Esophagus squamous epithelium (tissue), 5 donors: ENCODE results near the gene CCDC82. TPM values are rescaled to one million over a fixed set of nuclear protein-coding genes. Genes with fewer than 3 reads are reported as not detected.

Experiments
- DNase-seq: peaks from one replicate; lab custom pipeline; 2025; lab: John Stamatoyannopoulos, UW
- H3K27ac ChIP-seq, 4 donors: fragments of 200-600 bp; sonication (generic); one replicate each; pipeline ENCODE4 v1.5.1; 2016 to 2019; ENCODE audit warnings: mild to moderate bottlenecking in 1 of 4
- H3K27me3 ChIP-seq, 4 donors: fragments of 200-600 bp; sonication (generic); 1 replicate in 3 of 4; 2 replicates in 1 of 4; pipeline versions ENCODE4 v1.5.1 to v1.6.0; 2017 to 2021; ENCODE audit warnings: antibody characterized with exemption in 1 of 4
- H3K36me3 ChIP-seq, 3 donors: fragments of 200-600 bp; sonication (generic); one replicate each; pipeline ENCODE4 v1.5.1; 2016 to 2019
- H3K4me1 ChIP-seq, 3 donors: fragments of 200-600 bp; sonication (generic); one replicate each; pipeline ENCODE4 v1.5.1; 2017 to 2019
- H3K4me3 ChIP-seq, 4 donors: fragments of 200-600 bp; sonication (generic); 1 replicate in 3 of 4; 2 replicates in 1 of 4; pipeline ENCODE4 v1.5.1; 2016 to 2019; ENCODE audit warnings: mild to moderate bottlenecking in 2 of 4, moderate library complexity in 1 of 4
- H3K9me3 ChIP-seq, 3 donors: fragments of 200-600 bp; sonication (generic); one replicate each; pipeline ENCODE4 v1.5.1; 2016 to 2019
- CTCF ChIP-seq, 6 experiments: fragments of 450-650 bp in 4 of 6; fragments of 200-600 bp in 2 of 6; sonication (generic) in 2 of 6; IDR thresholded peaks; one replicate each; pipeline ENCODE4 v1.5.1; 2016 to 2019; ENCODE audit warnings: antibody characterized with exemption in 6 of 6, mild to moderate bottlenecking in 4 of 6, moderate library complexity in 4 of 6
- POLR2A ChIP-seq, 4 donors: fragments of 450-650 bp; IDR thresholded peaks; one replicate each; pipeline ENCODE4 v1.6.1; 2017; ENCODE audit warnings: antibody characterized with exemption in 4 of 4, mild to moderate bottlenecking in 4 of 4, moderate library complexity in 3 of 4
- WGBS, 2 donors: methylation state at CpG; one replicate each; pipeline ENCODE4 v1.1.5; 2018; 5-methylcytosine and 5-hydroxymethylcytosine counted together
- intact Hi-C: fragments of 100-400 bp; cut with DNase I; formaldehyde crosslinking; loops from one replicate; pipeline ENCODE4 v1.15.0; 2022
- total RNA-seq, 4 donors: library from RNA; depleted of rRNA; stranded (reverse); fragments of >200 nt; gene quantifications; one replicate each; pipeline ENCODE4 v1.1.0, GENCODE V29; 2016
- donor health status: DM: yes; HTN: yes; CAD: no.

The CCDC82 gene
- total RNA-seq, 4 donors from 2014 or later, result 8.8 to 18.7 (median 10.0) TPM

GRCh38 chr11:96324912-96325311, 64.8 kb downstream of the CCDC82 start:
- H3K9me3 ChIP-seq, result no peaks in the 10 kb centered on the region
- no peak for DNase-seq
- H3K36me3 ChIP-seq, result peaks cover 0 to 10% (median 0%) of the 10 kb centered on the region in 3 donors
- WGBS, 2 donors, result 25 to 36% methylated on average over 1 of the region's 1 CpG
- no peak overlapping the region for H3K27ac ChIP-seq
- intact Hi-C loops, result no loop called here
- H3K27me3 ChIP-seq, result no peaks in the 10 kb centered on the region
- no peak overlapping the region for H3K4me3 ChIP-seq
- TF ChIP-seq CTCF (IDR thresholded peaks at IDR 0.05) (no peak), POLR2A (IDR thresholded peaks at IDR 0.05) (no peak)
- peaks cover 0 to 39% (median 3%) of the 10 kb centered on the region in 3 donors for H3K4me1 ChIP-seq

GRCh38 chr11:96323642-96323985, 66.1 kb downstream of the CCDC82 start:
- no peak for DNase-seq
- Histone ChIP-seq H3K36me3 (peaks cover 0 to 10% (median 0%) of the 10 kb centered on the region in 3 donors), H3K9me3 (no peaks in the 10 kb centered on the region), H3K4me1 (peaks cover 0 to 32% (median 3%) of the 10 kb centered on the region in 3 donors), H3K27me3 (no peaks in the 10 kb centered on the region), H3K27ac (no peak overlapping the region), H3K4me3 (no peak overlapping the region)
- TF ChIP-seq POLR2A (IDR thresholded peaks at IDR 0.05), result no peak
- no peak for TF ChIP-seq CTCF (IDR thresholded peaks at IDR 0.05)
- WGBS, 2 donors, result 90 to 91% methylated on average over 6 of the region's 6 CpGs
- intact Hi-C loops, result no loop called here

- DNase-seq, result no peak
- H3K9me3 ChIP-seq, result no peaks in the 10 kb centered on the region
- no peaks in the 10 kb centered on the region for H3K27me3 ChIP-seq
- intact Hi-C loops, result no loop called here
- peaks cover 0 to 10% (median 0%) of the 10 kb centered on the region in 3 donors for H3K36me3 ChIP-seq
- no peak for TF ChIP-seq CTCF (IDR thresholded peaks at IDR 0.05)
- TF ChIP-seq POLR2A (IDR thresholded peaks at IDR 0.05), result no peak
- 93 to 94% methylated on average over 10 of the region's 10 CpGs for WGBS, 2 donors
- no peak overlapping the region for H3K4me3 ChIP-seq
- H3K27ac ChIP-seq, result no peak overlapping the region
- H3K4me1 ChIP-seq, result peaks cover 0 to 35% (median 3%) of the 10 kb centered on the region in 3 donors
Observed at GRCh38 chr11:96322775-96323641, 66.7 kb downstream of the CCDC82 start.

GRCh38 chr11:96321091-96321490, 68.6 kb downstream of the CCDC82 start:
- intact Hi-C loops, result no loop called here
- Histone ChIP-seq H3K36me3 (peaks cover 0 to 10% (median 0%) of the 10 kb centered on the region in 3 donors), H3K4me1 (peaks cover 10 to 50% (median 15%) of the 10 kb centered on the region in 3 donors), H3K27ac (no peak overlapping the region), H3K27me3 (no peaks in the 10 kb centered on the region), H3K4me3 (no peak overlapping the region), H3K9me3 (no peaks in the 10 kb centered on the region)
- no peak for DNase-seq
- WGBS, 2 donors, result 89 to 94% methylated on average over 5 of the region's 5 CpGs
- TF ChIP-seq POLR2A (IDR thresholded peaks at IDR 0.05) (no peak), CTCF (IDR thresholded peaks at IDR 0.05) (no peak)

GRCh38 chr11:96319898-96320656, 69.6 kb downstream of the CCDC82 start:
- WGBS, 2 donors, result 91 to 96% methylated on average over 2 of the region's 2 CpGs
- Histone ChIP-seq H3K9me3 (no peaks in the 10 kb centered on the region), H3K4me3 (no peak overlapping the region), H3K27ac (no peak overlapping the region), H3K36me3 (peaks cover 0 to 10% (median 0%) of the 10 kb centered on the region in 3 donors), H3K4me1 (peaks cover 17 to 50% (median 19%) of the 10 kb centered on the region in 3 donors), H3K27me3 (no peaks in the 10 kb centered on the region)
- DNase-seq, result no peak
- intact Hi-C loops, result no loop called here
- no peak for TF ChIP-seq CTCF (IDR thresholded peaks at IDR 0.05)
- TF ChIP-seq POLR2A (IDR thresholded peaks at IDR 0.05), result no peak
